GM19372 (cell line): Measurements from ENCODE around the gene SYT7.
"Not testable (repeated sequence)": the region's sequence is repeated elsewhere in the genome, so short reads cannot be mapped to it uniquely, and the experiment has no call there.

Experiments
- ATAC-seq: cut with Tn5 transposase; IDR thresholded peaks from one replicate; pipeline ENCODE4 v1.9.1; 2021; ENCODE audit warnings: mild to moderate bottlenecking, low read depth, moderate library complexity; ENCODE audit not compliant: unreplicated experiment

Gene SYT7

DNA sequence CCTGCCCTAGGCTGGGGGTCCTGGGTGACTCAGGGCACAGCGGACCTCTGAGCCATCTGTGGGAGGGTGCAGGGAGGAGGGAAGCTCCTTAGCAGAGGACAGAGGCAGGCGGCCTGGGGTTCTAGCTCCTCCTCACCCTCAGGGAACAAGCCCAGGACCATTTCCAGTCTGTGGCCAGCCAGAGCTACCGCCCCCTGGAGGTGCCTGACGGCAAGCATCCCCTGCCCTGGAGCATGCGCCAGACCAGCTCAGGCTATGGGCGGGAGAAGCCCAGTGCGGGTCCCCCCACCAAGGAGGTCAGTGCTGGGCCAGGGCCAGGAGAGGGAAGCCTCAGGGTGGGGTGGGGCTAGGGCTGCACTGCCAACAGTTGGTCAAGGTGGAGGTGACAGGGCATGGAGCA, 98.4 kb downstream of the SYT7 start:
- no peak for ATAC-seq

DNA sequence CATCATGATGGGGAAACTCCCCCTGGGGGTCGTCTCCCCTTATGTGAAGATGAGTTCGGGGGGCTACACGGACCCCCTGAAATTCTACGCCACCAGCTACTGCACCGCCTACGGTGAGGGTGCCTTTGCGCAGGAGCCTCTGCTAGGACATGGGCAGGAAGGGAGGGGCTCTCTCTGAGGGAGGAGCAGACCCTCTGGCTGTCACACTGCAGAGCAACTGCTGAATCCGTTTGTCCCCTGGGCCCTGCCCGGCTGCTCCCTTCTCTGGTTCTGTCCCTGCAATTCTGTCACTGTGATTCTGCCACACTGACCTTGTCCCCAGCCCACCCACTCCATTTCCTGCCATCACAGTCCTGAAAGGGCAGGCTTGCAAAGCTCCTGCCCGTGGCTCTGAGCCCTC, 99.1 kb downstream of the SYT7 start:
- ATAC-seq = no peak

DNA sequence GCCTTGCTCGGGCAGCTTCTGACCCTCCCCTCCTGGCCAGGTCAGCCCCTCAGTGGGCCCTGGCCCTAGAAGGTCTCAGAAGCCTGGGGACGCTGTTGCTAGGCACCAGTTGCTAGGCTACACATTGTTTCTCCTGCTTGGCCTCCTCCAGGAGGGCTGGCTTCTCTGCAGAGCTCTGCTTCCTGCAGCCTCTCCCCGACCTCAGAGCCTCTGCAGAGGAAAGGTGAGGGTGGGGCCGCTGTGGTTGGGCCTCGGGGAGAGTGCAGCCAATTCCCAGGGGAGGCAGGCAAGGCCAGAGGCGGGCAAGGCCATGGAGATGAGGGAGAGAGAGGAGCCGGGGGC, 99.9 kb downstream of the SYT7 start:
- ATAC-seq = no peak

GRCh38 chr11:61480261-61480993, 100.4 kb downstream of the SYT7 start:
- no peak for ATAC-seq

DNA sequence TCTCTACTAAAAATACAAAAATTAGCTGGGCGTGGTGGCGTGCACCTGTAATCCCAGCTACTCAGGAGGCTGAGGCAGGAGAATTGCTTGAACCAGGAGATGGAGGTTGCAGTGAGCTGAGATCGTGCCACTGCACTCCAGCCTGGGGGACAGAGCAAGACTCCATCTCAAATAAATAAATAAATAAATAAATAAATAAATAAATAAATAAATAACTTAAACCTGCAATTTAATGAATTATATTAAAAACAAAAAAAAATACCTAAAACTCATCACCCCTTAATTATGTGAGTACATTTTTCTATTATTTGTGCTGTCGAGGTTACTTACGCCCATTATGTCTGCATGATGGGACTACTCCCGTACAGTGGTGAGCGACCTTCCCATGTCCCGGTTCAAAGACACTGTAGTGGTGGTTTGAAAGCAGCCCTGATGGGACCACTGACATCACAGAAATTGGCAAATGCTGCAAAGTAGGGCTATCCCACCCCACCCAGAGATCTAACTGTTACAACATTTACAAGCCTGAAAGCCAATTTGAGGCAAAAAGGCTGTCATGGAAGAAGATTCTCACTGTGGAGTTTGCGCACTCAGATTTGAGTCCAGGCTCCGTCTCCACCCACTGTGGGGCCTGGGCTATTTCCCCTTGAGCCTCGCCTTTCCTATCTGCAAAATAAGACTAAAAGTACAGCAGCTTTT, 101.4 kb downstream of the SYT7 start:
- ATAC-seq = not testable (repeated sequence)

- no peak for ATAC-seq
Observed at GRCh38 chr11:61477727-61478148, 103.1 kb downstream of the SYT7 start.

DNA sequence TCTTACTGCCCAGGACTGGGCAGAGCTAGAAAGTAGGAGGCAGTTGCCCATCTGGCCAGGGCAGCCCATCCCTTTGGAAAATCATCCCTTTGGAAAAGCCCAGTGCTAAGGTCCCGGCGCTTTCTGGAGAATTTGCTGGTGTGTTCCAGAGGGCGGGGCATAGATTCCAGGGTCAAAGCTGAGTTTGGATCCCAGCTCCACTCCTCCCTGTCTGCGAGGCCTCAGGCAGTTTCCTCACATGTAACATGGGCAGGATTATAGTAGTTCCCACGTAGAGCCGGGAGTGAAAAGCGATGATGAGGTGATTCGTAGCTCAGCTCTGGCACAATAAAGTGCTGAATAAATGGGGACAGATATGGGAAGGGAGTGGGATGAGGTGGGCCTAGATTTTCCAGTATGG, 103.8 kb downstream of the SYT7 start:
- no peak for ATAC-seq

DNA sequence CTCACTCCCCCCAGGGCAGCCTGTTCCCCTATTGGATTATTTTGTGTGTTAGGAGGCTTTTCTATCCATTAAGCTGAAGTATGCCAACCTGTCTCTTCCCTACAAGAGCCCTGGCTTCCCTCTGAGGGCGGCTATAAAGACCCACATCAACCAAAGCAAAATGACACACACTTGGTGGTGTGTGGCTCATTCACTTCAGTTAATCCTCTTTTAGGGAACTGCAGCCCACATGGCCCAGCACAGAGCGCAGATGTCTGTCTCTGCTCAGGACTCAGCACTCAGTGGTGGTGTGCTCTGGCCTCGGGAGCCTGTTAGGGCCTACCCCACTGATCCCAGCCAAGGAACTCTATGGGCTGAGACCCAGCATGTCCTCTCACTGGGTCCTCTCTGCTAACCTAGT, 104.5 kb downstream of the SYT7 start:
- ATAC-seq = no peak

GRCh38 chr11:61475433-61475832, 105.4 kb downstream of the SYT7 start:
- no peak for ATAC-seq

GRCh38 chr11:61474013-61474643, 106.7 kb downstream of the SYT7 start:
- ATAC-seq = no peak

- ATAC-seq = no peak
Observed at GRCh38 chr11:61473370-61474012, 107.4 kb downstream of the SYT7 start.

DNA sequence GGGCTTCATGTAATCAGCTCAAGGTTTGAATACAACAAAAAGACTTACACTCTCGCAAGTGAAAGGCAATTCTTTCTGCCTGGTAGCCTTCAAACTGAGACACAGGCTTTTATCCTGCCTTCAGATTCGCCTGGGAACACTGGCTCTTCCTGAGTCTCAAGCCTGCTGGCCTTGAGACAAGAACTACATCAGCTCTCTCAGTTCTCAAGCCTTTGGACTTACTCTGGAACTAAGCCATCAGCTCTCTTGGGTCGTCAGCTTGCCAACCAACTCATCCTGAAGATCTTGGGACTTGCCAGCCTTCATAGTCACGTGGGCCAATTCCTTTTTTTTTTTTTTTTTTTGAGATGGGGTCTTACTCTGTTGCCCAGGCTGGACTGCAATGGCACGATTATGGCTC, 108.0 kb downstream of the SYT7 start:
- ATAC-seq = no peak

GRCh38 chr11:61472282-61472681, 108.6 kb downstream of the SYT7 start:
- ATAC-seq = no peak

- ATAC-seq = no peak
Observed at GRCh38 chr11:61468002-61468401, 112.9 kb downstream of the SYT7 start.

GRCh38 chr11:61467602-61468001, 113.3 kb downstream of the SYT7 start:
- not testable (repeated sequence) for ATAC-seq
